Hematopoietic multipotent progenitor cell treated with erythropoietin and hydrocortisone succinate and interleukin-3 and kit ligand, for 8 days (in vitro differentiated cells): ENCODE results near the gene MLLT10.
"Not testable (repeated sequence)": the region's sequence is repeated elsewhere in the genome, so short reads cannot be mapped to it uniquely, and the experiment has no call there.

Experiments
- DNase-seq: peaks from one replicate; pipeline ENCODE4 v3.0.0-alpha.2; 2015

Gene MLLT10

DNA sequence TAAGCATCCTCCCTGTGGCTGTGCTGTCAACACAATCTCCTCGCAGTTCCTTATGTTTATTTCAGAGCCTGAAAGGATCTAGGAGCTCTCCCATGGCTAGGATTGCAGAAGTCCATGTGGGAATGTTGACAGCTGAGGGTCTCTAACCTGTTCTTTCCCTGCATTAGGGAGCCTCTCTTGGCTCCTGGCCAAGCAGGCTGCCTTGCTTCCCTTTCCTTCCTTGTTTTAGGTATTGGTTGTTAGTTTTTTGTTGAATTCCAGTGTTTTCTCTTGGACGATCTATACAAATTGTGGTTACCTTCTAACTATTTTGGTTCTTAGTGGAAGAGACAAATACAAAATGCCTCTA lies 171.8 kb downstream of the MLLT10 start:
- no peak for DNase-seq

DNA sequence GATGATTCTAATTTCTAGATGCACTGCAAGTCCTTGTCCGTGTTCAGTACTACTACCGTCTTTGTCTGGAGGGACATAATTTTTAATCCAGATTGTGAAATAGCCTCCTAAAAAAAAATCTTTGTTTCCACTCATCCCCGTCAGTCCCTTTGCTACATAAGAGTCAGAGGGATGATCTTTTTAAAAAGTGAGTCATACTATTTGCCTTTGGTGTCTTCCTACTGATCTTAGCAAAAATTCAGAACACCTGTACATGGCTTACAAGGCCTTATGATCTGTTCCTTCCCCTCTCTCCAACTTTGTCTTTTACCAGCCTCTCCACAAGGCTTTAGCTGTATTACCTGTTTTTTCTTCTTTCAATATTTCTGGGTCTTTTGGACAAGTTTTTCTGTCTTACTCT lies 173.5 kb downstream of the MLLT10 start:
- DNase-seq, result no peak

DNA sequence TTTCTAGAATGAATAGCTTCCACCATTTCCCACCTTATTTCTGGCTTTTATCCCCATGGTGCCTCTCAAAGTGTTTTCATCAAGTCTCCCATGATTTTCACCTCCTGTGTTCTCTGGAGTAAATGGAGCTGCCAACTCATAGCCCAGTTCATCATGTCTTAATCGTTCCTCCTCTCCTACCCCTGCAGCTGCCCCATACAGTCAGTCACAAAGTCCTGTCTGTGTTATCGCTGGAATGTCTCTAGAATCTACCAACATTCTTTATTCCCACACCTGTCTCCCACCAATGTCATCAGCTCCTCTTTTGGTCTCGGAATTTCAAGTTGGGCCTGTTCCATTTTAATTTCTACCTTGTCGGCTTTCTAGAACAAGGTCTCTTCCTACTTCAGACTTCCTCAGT lies 178.9 kb downstream of the MLLT10 start:
- no peak for DNase-seq

DNA sequence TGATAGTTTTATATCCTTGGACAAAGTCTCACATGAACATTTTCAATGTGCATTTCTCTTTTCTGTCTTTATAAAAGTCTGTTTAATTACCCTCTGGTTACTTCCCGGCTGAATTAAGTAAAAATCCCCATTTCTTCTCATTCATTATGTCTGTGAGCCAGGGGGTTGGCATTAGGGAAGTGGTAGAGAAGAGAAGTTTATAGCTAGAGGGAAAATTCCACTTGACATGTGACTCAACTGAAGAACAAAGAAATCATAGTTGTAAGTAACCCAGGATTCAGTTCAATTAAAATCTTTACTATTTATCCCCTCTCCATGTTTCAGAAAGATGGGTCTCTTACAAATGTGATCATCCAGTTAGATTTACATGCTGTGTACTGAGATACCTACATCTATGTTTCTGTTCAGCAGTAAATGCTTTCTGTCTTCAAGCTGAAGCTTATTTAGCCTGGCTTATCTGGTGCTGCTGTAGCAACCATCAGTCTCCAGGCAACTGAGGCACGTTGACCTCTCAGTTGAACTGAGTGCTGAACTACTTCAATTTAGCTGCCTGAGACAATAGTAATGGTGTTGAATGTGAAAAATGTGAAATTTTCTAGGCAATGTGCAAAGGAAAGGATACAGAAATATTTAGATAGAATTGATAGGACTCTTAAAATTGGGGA lies 181.6 kb downstream of the MLLT10 start:
- DNase-seq, result no peak

DNA sequence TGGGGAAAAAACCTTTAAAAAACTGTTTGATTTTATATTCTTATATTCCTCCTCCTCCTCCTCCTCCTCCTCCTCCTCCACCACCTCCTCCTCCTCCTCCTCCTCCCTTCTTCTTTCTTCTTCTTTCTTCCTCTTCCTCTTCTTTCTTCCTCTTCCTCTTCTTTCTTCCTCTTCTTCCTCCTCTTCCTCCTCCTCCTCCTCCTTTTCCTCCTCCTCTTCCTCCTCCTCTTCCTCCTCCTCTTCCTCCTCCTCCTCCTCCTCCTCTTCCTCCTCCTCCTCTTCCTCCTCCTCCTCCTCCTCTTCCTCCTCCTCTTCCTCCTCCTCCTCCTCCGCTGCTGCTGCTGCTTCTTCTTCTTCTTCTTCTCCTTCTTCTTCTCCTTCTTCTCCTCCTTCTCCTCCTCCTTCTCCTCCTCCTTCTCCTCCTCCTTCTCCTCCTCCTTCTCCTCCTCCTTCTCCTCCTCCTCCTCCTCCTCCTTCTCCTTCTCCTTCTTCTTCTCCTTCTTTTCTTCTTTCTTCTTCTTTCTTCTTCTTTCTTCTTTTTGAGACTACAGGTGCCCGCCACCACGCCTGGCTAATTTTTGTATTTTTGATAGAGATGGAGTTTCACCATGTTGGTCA lies 183.5 kb downstream of the MLLT10 start:
- DNase-seq, result not testable (repeated sequence)

DNA sequence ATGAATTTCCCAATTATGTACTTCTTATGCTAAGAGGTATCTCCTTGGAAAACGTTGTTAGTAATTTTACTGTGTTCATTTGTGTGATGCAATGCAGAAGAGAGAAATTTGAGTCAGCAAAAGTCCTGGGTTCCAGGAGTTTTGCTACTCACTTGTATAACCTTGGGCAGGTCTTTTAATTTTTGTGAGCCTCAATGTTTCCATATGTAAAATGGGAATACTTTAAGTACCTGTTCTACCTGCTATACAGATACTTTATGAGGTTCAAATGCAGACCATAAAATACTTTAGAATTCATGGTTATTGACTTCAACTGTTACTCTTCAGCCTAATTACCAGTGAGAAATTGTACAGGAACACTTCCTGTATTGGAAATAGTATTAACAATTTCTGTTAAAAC lies 185.5 kb downstream of the MLLT10 start:
- no peak for DNase-seq

DNA sequence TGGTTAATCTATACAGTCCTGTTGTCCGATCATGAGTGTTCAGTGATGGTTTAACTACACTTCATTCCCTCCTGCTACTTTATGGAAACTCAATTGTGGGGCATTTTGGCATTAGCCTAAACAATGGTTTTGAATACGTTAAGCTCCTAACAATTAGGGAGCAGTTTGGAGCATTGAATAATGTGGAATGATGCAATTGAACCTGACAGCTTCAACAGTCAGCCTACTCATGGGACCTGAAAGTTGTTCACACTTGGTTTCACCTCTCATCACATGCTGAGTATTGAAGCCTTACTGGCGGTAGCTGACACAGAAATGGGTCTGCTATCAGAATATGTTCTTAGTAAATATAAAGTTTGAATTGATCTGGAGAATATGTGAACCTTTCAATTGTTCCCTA lies 186.1 kb downstream of the MLLT10 start:
- DNase-seq, result no peak

DNA sequence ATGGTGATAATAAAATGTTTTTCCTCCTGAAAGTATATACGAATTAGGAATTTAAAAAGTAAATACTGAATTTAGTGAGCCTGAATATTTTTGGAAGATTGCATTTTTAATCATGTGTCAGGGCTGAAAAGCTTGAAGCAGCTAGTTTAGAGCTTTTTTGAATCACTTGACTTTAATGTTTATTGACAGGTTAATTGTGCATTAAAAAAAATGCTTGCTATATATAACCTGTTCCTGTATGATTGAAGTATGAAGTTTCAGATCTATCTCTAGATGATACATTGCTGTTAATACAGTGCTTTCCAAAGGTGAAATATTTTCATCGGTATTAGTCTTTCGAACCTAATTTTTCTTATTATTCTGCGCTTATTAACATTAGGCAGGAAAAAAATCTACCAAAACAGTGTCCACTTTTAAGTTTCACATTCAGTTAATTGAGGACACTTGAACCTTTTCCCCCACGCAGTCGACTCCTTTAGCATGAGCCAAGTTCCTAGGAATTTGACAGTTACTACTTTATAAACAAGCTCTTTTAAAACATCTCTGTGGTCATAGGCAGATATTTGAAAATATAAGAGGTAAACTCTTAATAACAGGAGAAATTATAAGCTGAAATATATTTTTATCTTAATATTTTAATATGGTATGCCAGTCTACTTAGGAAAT lies 187.1 kb downstream of the MLLT10 start:
- no peak for DNase-seq

DNA sequence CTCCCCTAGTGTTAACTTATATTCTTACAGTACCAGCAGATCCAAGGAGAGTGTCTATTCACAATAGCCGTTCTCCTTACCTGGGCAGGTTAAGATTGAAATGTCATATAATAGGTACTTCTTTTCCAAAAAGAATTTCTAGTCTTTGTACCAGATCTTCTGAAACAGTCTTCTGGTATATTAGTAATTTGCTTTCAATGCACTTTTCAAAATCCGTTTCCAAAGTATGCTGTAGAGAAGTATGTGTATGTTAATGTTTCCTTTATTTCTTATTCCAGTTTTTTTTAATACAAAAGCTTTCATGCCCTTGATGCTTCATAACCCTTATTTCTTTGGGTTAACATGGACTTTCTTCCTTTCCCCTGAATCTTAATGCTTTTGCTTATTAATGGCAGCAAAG lies 188.2 kb downstream of the MLLT10 start:
- DNase-seq, result no peak

DNA sequence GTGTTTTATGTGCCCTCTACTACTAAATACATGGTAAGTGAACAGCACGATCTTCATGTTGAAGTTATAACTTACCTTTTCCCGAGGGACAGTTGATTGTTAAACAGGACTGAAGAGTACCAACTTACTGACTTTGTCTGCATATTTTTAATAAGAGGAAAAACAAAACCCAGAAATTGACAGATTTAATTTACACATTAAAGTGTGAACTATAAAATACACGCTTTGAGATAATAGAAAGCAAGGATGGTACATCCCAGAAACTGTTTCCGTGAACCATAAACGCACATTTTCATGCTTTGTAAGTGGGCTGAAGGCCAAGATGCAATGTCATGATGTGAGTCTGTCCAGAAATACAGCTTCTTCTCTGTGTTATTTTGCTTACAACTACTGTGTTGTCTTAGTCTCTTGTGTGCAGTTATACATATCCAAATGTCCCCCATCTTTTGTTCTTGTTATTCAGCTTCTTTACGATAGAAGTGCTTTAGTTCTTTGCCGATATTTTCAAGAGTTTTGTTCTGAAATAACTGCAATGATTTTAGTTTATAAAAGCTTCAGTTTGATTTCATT lies 190.1 kb downstream of the MLLT10 start:
- DNase-seq, result no peak

DNA sequence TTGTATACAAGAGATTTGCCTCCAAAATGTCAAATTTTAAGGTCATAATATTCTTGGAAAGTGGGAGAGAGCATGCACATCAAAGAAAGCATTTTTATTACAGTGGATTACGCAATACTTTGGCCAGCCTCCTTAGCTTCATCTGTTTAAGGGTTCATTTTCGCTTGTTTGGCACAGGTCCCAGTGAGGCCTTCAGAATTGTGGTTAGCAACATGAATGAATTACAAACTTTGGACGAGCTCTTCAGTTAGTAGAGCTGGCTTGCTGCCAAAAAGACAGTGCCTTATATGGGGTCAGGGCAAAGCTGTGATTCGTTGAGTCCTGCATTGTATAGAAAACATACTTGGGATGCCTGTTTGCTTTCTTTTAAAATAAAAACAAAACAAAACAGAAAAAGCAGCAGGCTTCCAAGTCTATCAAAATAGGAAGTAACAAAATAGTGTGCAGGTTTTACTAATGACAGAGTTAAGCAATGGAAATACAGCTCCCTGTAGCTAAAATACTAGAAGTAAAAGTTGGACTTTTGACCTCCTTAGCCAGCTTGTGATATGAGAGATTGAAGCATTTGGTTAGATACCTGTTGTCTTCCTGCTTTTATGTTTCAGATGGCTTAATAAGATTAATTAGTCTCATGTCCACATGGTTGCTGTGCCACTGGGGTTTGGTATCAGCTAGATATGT lies 190.8 kb downstream of the MLLT10 start:
- peak; percentile 98 for DNase-seq

DNA sequence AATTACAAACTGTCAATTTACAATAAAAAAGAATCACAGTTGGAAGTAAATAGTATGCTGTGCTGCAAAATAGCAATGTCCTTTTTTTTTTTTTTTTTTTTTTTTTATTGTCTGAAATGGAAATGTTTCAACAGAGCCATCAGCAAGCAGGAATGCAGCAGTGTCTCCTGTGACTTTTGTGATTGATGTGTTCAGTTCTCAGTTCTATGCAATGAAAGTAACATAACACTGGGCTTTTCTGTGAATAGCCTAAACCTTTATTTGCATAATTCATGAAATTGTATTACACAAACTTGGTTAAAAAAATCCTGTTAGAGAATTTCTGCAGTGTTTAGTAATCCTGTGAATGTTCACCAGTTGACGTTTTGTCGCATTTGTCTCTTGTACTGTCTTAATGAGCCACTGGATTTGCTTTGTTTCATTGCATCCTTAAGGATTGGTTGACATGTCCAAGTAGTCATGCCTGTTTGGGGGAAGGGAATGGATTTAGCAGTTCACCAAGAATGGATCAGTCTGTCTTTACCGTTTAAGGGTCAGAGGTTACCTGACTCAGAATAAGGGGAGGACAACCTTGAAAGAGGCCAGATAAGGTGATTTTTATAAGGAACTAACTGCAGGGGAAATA lies 192.7 kb downstream of the MLLT10 start:
- DNase-seq, result no peak

DNA sequence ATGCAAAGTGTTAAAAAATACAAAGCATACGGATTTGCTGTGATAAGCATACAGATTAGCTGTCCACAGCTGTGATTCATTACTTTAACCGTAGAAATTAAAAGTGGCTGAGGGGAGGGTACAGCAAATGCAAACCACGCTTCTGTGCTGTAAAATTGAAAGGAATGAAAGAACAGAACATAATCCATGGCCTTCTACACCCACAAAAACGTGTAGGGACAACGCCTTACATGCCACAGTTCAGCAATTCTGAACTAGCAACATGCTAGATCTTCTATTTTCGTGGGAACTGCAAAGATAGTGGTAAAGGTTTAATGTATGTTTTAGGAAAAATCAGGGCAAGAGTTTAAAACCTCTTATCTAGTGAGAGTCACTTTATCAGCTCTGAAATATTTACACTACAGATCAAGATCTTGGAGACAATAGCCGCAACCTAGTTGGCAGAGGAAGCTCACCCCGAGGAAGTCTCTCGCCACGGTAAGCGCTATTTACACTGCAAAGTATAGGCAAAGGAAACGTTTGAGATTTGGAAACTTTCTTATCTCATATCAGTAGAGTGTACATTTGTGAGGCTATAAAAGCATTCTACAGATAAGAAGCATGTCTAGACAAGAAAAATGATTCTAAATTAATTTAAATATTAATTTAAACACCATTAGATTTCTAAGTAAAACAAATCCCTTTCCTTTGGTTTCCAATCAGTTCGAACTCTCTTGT lies 193.6 kb downstream of the MLLT10 start:
- no peak for DNase-seq

DNA sequence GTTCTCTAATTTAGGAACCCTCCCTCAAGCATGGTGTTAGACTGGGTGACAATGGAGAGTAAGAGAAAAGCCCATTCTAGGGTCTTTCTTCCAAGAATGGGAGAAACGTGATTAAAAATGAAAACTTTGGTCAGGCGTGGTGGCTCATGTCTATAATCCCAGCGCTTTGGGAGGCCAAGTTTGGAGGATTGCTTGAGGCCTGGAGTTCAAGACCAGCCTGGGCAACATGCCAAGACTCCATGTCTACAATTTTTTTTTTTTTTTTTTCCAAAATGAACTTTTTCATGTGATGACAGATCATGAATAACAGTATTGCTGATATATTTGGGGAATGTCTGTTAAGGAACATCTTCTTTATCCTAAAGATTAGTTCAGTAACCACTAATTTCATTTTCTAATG lies 194.6 kb downstream of the MLLT10 start:
- DNase-seq, result no peak

DNA sequence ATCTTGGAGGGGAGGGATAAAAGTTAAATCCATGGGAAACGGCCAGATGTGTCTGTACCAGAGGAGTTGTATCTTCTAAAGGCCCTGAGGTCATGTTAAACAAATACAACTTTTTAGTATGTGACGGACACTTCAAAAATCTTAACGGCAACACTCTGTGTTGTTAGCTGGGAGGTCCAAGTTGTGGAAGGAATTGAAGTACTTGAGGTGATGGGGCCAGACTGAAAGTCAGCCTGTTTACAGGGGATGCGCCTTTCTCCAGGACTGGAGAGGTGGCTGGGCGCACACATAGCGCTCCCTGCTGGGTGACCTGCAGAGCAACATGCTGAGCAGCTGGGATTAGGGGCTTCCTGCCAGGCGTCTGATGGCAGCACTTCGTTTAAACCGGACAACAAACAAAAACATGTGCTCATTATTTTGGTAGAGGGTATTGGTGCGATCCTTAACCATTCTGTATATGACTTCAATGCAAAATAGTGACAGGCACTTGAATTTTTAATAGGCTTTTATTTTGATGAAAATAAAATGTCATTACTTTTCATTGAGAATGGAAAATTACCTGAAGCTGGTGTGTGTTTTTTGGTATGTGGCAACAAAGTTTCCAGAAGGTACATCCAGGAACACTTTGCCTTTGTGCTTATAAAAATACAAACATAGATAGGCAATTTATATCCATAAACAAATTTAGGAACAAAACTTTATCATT lies 198.2 kb downstream of the MLLT10 start:
- peak; percentile 76 for DNase-seq

DNA sequence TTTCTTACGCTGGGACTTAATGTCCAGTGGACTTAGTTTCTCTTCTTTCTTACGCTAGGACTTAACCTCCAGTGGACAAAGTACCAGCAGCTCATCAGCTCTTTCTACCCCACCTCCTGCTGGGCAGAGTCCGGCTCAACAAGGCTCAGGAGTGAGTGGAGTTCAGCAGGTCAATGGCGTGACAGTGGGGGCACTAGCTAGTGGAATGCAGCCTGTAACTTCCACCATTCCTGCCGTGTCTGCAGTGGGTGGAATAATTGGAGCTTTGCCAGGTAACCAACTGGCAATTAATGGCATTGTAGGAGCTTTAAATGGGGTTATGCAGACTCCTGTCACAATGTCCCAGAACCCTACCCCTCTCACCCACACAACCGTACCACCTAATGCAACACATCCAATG lies 199.7 kb downstream of the MLLT10 start:
- no peak for DNase-seq

DNA sequence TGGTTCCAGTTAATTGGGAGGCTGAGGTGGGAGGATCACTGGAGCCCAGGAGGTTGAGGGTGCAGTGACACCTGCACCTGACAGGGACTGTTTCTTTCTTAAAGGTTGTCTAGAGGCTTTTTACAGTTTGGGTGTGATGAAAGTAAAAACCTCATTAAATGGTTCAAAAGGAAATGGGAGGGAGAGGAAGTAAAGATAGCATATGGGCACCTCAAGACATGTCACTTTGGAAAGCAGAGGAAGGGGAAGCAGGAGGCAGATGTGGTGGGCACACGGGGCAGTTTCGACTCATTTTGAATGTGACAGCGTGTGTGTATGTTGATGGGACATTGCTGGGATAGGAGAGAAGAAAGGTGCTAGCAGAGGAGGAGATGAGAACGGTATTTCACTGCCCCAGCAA lies 203.1 kb downstream of the MLLT10 start:
- no peak for DNase-seq

DNA sequence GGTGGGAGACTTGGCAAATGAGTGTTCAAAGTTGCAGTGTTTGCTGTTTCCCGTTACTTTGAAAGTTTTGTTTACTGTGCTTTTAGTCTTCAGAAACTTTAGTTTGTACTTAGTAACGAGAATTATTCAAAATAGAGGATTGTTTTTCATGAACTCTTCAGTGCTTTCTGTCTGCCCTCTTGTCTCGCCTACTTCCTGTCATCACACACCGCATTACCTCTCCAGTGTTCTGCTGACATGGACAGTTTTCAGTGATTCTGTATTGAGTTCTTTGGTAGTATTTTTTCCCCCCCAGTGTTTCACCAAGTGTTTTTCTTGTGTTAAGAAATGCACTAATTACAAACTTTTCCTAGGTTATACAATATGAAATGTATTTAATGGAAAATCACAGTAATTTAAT lies 207.0 kb downstream of the MLLT10 start:
- no peak for DNase-seq

DNA sequence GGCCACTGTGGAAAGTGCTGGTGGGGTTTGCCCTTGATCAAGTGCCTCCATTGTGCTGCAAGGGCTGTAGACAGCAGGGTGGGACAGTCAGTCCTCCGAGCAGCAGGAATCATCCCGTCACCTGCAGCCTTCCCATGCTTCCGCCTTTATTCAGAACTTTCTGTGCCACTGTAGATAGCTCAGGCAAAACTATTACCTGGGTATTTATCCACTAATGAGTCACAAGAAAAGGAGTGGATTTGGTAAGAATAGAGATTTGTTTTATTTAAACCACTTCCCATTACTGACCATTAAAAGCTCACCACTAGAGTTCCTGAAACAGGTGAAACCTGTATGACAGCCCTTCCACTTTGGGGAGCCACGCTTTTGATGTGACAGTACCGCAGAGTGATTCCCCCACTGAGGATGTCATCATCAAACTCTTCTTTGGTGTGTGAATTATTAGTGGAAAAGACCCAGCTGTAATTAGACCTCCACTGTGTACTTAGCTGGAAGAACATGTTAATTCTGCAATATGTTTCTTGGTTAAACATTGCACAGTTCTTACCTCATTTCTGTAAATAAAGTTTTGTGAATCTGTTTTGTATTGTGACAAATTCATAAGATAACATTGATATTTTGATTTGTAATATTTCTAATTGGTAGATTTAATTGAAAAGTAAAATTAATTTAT lies 208.8 kb downstream of the MLLT10 start:
- no peak for DNase-seq

DNA sequence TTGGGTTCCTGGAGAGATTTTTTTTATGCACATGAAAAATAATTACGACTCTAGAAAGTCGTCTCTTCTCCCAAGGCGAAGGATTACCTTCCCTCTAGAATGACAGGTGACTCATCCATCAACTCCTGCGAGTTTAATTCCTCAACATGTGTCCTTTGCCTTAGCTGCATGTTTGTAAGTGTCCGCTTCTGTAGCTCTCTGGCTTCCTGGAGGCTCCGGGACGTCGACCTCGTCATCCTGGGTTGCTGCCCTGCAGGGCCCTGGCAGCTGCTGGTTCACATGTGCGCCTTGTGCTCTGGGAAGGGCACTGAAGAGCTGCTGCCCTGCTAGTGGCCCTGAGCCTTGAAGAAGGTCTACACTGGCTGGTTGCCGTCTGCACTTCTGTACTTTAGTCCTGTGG lies 210.2 kb downstream of the MLLT10 start:
- no peak for DNase-seq

DNA sequence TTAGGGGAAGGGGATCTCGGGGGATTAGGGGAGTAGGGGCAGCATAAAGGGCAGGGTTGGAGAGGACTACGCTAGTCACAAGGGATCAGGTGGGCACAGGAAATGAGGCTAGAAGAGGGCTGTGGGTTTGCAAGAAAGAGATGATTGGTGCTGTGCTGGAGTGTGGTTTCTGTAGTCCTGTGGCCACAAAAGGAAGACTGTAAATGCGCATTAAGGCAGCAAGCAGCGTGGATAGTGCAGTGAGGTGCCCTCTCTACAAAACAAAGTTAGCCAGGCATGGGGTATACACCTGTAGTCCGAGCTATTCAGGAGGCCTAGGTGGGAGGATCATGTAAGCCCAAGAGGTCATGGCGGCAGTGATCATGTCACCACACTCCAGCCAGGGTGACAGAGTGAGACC lies 212.1 kb downstream of the MLLT10 start:
- no peak for DNase-seq
